AG04450 (cell line): ENCODE results near the gene PSTPIP1. TPM values are rescaled to one million over a fixed set of nuclear protein-coding genes. Genes with fewer than 3 reads are reported as not detected.

Source experiments
- CTCF ChIA-PET: fragments of 300-600, 350-600 bp; formaldehyde crosslinking; extraction: SDS; loops from one replicate; lab custom pipeline; 2022; ENCODE audit warnings: antibody characterized with exemption, inconsistent platforms; lab: Charles Lee
- POLR2A ChIA-PET: fragments of 350-600 bp; formaldehyde crosslinking; extraction: SDS; loops from one replicate; lab custom pipeline; 2021; ENCODE audit warnings: antibody characterized with exemption, inconsistent platforms; lab: Yijun Ruan, JAX
- DNase-seq: peaks from one replicate; pipeline ENCODE4 v3.0.0-alpha.2; 2011; ENCODE audit warnings: low read depth, low spot score
- H3K27ac ChIP-seq: one replicate; pipeline ENCODE4 v1.5.1; 2012; ENCODE audit warnings: low read depth, low read length, control low read depth
- H3K27me3 ChIP-seq: one replicate; pipeline ENCODE4 v1.6.0; 2012; ENCODE audit warnings: low read length; ENCODE audit not compliant: control insufficient read depth, insufficient read depth
- H3K4me3 ChIP-seq: 2 replicates; pipeline ENCODE4 v1.5.1; 2011; ENCODE audit warnings: mild to moderate bottlenecking, low read depth, low read length, control low read depth
- H3K9me3 ChIP-seq: 2 replicates; pipeline ENCODE4 v1.5.1; 2012; ENCODE audit warnings: low read length; ENCODE audit not compliant: control insufficient read depth, insufficient read depth
- polyA plus RNA-seq: library from polyadenylated mRNA; depleted of rRNA; stranded (reverse); fragments of >200 nt; gene quantifications from 2 replicates; pipeline ENCODE4 v1.2.3, GENCODE V29; 2011
- TF ChIP-seq, protein P1 (sequence below): IDR thresholded peaks from 2 replicates; pipeline ENCODE4 v1.5.1; 2011; ENCODE audit warnings: low read depth, low read length, control low read depth, inconsistent platforms

Gene PSTPIP1
- polyA plus RNA-seq, 1 experiment = 0.21 TPM

DNA sequence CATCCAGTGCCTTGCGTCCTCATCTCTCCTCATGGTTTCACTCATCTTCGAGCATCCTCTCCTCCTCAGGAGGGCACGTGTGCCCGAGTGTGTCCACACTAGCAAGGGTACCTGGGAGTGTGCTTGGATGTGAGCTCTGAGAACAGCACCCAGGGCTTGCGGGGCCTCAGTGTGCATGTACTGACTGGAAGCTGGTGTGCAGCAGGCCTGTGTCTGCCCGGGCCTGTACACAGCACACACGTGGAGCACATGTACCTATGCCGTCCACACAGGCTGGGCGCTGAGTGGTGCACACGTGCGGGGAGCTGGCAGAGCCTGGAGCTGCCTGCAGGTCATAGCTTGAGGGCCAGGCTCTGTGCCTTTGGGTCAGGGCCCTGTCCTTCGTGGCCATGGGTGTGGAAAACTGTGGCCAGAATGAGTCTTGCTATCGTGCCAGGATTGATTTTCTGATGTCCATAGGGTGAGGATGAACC, 41.1 kb downstream of the PSTPIP1 start:
- peaks cover 4% of the 10 kb centered on the region; the same call in 1 of the 2 replicates for H3K9me3 ChIP-seq
- no peak for DNase-seq
- POLR2A ChIA-PET = no interaction called here
- CTCF ChIA-PET = interaction anchor here (0.8 to 2.2 kb wide), 4 partner anchors 12 to 507 kb away, joined by 3 to 6 read pairs (median 5); no protein-coding TSS in a partner anchor
- no peak overlapping the region for H3K27ac ChIP-seq
- TF ChIP-seq, protein P1, sequence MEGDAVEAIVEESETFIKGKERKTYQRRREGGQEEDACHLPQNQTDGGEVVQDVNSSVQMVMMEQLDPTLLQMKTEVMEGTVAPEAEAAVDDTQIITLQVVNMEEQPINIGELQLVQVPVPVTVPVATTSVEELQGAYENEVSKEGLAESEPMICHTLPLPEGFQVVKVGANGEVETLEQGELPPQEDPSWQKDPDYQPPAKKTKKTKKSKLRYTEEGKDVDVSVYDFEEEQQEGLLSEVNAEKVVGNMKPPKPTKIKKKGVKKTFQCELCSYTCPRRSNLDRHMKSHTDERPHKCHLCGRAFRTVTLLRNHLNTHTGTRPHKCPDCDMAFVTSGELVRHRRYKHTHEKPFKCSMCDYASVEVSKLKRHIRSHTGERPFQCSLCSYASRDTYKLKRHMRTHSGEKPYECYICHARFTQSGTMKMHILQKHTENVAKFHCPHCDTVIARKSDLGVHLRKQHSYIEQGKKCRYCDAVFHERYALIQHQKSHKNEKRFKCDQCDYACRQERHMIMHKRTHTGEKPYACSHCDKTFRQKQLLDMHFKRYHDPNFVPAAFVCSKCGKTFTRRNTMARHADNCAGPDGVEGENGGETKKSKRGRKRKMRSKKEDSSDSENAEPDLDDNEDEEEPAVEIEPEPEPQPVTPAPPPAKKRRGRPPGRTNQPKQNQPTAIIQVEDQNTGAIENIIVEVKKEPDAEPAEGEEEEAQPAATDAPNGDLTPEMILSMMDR = no peak
- H3K27me3 ChIP-seq = no peaks in the 10 kb centered on the region
- H3K4me3 ChIP-seq = no peak overlapping the region

DNA sequence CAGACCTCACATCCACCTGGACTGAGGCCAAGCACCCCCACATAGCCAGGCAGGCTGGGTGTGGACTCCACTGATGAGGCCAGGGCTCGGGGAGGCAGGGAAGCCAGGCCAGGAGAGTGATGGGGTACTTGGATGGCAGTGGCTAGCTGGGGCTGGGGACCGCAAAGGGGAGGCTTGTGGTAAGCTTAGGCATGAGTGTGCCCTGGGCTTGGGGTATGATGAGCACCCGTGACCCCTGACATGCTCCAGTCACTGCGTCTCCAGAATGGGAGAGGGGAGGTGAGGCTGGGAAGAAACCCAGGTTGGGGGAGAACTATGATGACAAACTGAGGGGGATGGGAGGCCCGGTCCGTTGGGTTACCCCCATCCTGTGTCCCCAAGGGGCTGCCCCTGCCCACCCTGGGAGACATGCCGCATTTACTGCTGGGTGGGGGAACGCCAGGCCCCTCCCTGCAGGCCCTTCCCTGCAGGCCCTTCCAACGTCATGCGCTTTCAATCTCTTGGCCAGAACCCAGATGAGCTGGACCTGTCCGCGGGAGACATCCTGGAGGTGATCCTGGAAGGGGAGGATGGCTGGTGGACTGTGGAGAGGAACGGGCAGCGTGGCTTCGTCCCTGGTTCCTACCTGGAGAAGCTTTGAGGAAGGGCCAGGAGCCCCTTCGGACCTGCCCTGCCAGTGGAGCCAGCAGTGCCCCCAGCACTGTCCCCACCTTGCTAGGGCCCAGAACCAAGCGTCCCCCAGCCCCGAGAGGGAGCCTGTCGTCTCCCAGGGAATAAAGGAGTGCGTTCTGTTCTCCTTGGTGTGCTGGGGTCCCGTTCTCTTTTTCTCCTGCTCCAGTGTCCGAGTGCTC, 41.8 kb downstream of the PSTPIP1 start:
- DNase-seq = no peak
- Histone ChIP-seq H3K27ac (no peak overlapping the region), H3K9me3 (peaks cover 4% of the 10 kb centered on the region; the same call in 1 of the 2 replicates), H3K4me3 (no peak overlapping the region), H3K27me3 (no peaks in the 10 kb centered on the region)
- TF ChIP-seq, protein P1 = no peak
- POLR2A ChIA-PET = no interaction called here
- CTCF ChIA-PET = interaction anchor here (2.1 to 2.2 kb wide), 2 partner anchors 13 to 506 kb away, joined by 6 read pairs; no protein-coding TSS in a partner anchor

DNA sequence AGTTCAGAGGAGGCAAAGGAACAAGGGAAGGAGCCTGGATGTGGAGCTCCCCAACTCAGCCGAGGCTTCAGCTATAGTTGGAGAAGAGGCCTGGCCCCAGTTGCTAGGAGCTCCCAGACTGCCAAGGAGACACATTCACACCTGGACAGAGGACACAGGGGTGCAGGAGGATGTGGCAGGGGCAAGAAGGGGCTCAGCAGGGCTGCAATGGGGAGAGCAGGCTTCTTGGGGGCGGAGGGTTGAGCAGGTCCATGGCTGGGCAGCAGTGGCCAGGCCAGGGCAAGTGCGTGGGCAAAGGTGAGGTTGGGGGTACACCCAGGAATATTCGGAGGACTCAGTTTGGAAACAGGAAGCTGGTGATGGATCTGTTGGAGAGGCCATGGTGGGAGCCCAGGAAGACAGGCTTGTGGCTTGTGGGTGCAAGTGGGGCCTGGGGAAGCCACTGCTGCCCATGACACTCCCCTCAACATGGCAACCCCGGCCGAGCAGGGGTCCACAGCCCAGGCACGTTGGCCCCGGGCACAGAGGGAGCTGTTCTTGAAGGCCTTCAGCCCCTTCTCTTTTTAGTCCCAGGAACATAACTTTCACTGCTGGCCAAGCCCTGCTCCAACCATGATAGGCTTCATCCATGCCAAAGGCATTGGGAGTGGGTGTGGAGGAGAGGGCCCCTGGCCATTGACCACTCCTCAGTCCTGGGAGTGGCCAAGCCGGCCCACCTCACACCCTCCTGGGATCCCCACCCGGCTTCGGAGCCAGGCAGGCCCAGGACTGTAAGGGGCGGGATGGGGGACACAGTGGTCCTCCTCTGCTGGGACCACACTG, 42.7 kb downstream of the PSTPIP1 start:
- CTCF ChIA-PET = interaction anchor here (2.1 to 2.2 kb wide), 2 partner anchors 13 to 506 kb away, joined by 6 read pairs; no protein-coding TSS in a partner anchor
- TF ChIP-seq, protein P1 = no peak

DNA sequence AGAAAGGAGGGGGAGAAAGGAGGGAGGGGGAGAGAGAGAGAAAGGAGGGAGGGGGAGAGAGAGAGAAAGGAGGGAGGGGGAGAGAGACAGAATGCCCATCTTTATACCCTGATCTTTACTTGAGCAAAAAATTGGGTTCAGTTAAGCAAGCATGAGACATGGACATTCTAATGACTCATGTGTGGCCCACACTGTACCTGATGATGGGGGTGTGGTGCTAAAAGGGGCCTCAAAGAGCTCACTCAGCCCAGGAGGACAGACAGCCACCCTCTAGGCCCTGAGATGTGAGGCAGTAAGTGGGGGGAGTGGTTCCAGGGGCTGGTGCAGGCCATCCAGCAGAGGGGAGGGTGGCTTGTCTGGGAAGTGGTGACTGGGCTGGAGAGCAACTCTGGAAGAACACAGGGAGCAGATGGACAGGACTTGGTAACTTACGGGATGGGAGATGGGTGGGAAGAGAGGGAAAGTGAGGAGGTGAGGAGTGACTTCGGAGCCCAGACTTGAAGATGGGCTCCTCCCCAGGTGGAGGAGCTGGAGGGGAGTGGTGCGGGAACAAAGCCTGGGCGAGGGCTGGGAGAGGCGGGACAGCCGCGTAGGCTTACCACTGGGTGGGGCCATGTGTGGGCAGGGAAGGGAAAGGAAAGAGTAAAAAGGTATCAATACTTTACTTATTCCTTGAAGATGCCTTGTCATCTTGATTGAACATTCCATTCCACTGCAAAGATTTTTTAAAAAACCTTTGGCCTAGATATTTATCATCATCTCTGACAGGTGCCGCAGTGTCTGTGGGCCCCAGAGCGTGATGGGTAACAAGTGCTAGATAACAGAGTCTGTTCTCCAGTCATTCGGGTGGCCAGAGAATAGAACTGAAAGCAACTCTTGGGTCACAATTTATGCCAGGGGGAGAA, 43.6 kb downstream of the PSTPIP1 start:
- POLR2A ChIA-PET = no interaction called here
- DNase-seq = no peak
- H3K4me3 ChIP-seq = no peak overlapping the region
- no peaks in the 10 kb centered on the region for H3K27me3 ChIP-seq
- CTCF ChIA-PET = no interaction called here
- H3K27ac ChIP-seq = no peak overlapping the region
- peaks cover 4% of the 10 kb centered on the region; the same call in 1 of the 2 replicates for H3K9me3 ChIP-seq
- TF ChIP-seq, protein P1 = no peak

More for the DNA sequence above, 42.7 kb downstream of the PSTPIP1 start:
- Histone ChIP-seq H3K9me3 (peaks cover 4% of the 10 kb centered on the region; the same call in 1 of the 2 replicates), H3K27me3 (no peaks in the 10 kb centered on the region), H3K4me3 (no peak overlapping the region), H3K27ac (no peak overlapping the region)
- POLR2A ChIA-PET = no interaction called here
- DNase-seq = no peak
